GM18873 (cell line): ENCODE results near the gene KRT78.
"Not testable (repeated sequence)": the region's sequence is repeated elsewhere in the genome, so short reads cannot be mapped to it uniquely, and the experiment has no call there.

ENCODE experiments used
- ATAC-seq: cut with Tn5 transposase; IDR thresholded peaks from one replicate; pipeline ENCODE4 v1.9.1; 2021; ENCODE audit warnings: mild to moderate bottlenecking, moderate library complexity, moderate number of reproducible peaks; ENCODE audit not compliant: unreplicated experiment, low FRiP score

Gene KRT78

GRCh38 chr12:52798671-52799504 lies 49.9 kb downstream of the KRT78 start:
- no peak for ATAC-seq

GRCh38 chr12:52798003-52798670 lies 50.7 kb downstream of the KRT78 start:
- ATAC-seq, result no peak

GRCh38 chr12:52797529-52797894 lies 51.3 kb downstream of the KRT78 start:
- no peak for ATAC-seq

- ATAC-seq, result no peak
These were observed 51.8 kb downstream of the KRT78 start for GRCh38 chr12:52796839-52797528.

- no peak for ATAC-seq
These were observed 52.4 kb downstream of the KRT78 start for GRCh38 chr12:52796429-52796794.

- ATAC-seq, result no peak
These were observed 52.9 kb downstream of the KRT78 start, which contains the start of gene KRT3 for GRCh38 chr12:52795694-52796428. KRT3 (minus strand) TSS chr12:52796117; CDS start chr12:52796042, 75 bp downstream.

GRCh38 chr12:52795332-52795674 lies 53.5 kb downstream of the KRT78 start:
- ATAC-seq, result not testable (repeated sequence)

- ATAC-seq, result no peak
These were observed 54.1 kb downstream of the KRT78 start for GRCh38 chr12:52794479-52795331.

- ATAC-seq, result no peak
These were observed 56.4 kb downstream of the KRT78 start for GRCh38 chr12:52792185-52793029.

GRCh38 chr12:52791271-52792184 lies 57.3 kb downstream of the KRT78 start:
- no peak for ATAC-seq

- ATAC-seq, result no peak
These were observed 58.1 kb downstream of the KRT78 start for GRCh38 chr12:52790427-52791270.

GRCh38 chr12:52789637-52790426 lies 59.0 kb downstream of the KRT78 start:
- no peak for ATAC-seq

- ATAC-seq, result no peak
These were observed 59.7 kb downstream of the KRT78 start for GRCh38 chr12:52788876-52789636.

GRCh38 chr12:52788192-52788875 lies 60.5 kb downstream of the KRT78 start:
- no peak for ATAC-seq
